Measurements from ENCODE around the gene MT2A. TPM values are rescaled to one million over a fixed set of nuclear protein-coding genes. Genes with fewer than 3 reads are reported as not detected.

The MT2A gene
- total and polyA plus RNA-seq, 10 of the 15 experiments (the other 5 are each of a cell fraction or from before 2014, with no cell fraction given) = 7.3 to 271 (median 53.5) TPM

GRCh38 chr16:56576585-56577299 lies 31.6 kb upstream of the MT2A start (continued):
- TF ChIP-seq MLLT1 (IDR thresholded peaks at IDR 0.05) (0 out of 2 replicates have a peak, but pooled peaks have one; percentile 15), TCF3 (IDR thresholded peaks at IDR 0.05; ENCODE audit: borderline replicate concordance, insufficient read depth, low read depth, low read length) (no peak), NR2C2 (IDR thresholded peaks at IDR 0.05; ENCODE audit: borderline replicate concordance, control insufficient read depth, insufficient read length, low read depth) (no peak), RUNX3 (IDR thresholded peaks at IDR 0.05; ENCODE audit: low read length) (peak; percentile 9; the same call in 1 of the 2 replicates), YY1 (IDR thresholded peaks at IDR 0.05; ENCODE audit: low read depth, low read length) (peak; percentile 36; the same call in 1 of the 2 replicates), CUX1 (IDR thresholded peaks at IDR 0.05; ENCODE audit: insufficient replicate concordance, low read depth, low read length) (no peak), EP300 (IDR thresholded peaks at IDR 0.05; ENCODE audit: borderline replicate concordance in 1 of 2, control insufficient read depth in 1 of 2, low read depth in 2 of 2, low read length in 2 of 2) (no peak), CTCF (IDR thresholded peaks at IDR 0.05 in 2 of 3, conservative IDR thresholded peaks at IDR 0.05 in 1 of 3; ENCODE audit: control insufficient read depth in 2 of 3, extremely low read depth in 1 of 3, insufficient read depth in 1 of 3, low read depth in 3 of 3, low read length in 3 of 3) (peak; percentile 89 to 96 (median 95)), KDM1A (IDR thresholded peaks at IDR 0.05; ENCODE audit: borderline replicate concordance) (no peak), KLF5 (IDR thresholded peaks at IDR 0.05; ENCODE audit: partially characterized antibody) (no peak), ZNF207 (IDR thresholded peaks at IDR 0.05; ENCODE audit: borderline replicate concordance) (0 out of 2 replicates have a peak, but pooled peaks have one; percentile 56)

Data from GM12878 (cell line).